ENCODE measurements around the gene BUD31.
A peak's percentile ranks its signal among the peaks of the same experiment; 100 is the strongest.
"Not testable (repeated sequence)": the region's sequence is repeated elsewhere in the genome, so short reads cannot be mapped to it uniquely, and the experiment has no call there.

BUD31 gene

DNA sequence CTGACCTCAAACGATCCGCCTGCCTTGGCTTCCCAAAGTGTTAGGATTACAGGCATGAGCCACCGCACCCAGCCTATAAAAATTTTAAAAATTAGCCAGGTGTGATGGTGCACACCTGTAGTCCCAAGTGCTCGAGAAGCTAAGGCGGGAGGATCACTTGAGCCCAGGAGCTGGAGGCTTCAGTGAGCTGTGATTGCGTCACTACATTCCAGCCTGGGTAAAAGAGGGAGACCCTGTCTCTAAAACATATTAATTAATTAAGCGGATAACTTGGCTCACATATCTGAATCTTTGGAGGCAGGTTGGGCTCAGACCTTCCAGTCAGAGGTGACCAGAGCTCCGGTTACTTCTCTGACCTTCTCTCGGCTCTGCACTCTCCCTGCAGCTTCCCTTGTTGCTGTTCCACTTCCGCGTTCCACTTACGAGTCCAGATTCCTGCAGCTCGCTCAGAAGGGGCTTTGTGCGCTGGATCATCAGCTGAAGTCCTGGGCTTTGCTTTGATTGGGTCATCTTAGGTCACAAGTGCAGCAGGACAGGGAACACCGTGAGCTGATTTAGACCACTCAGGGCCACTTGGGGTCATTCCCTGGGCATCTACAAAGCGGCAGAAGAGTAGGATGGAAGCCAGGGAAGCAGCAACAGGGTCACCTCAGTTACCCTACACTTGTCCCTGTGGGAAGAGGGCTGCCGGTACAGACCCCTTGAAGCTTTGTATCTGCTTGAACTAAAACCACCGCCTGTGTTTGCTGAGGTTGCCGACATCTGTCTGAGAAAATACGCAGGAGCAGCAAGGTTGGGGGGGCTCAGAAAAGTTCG lies 36.3 kb upstream of the BUD31 start:
- Histone ChIP-seq H3K9me3 (ENCODE audit: control insufficient read depth, insufficient read depth, low read depth, low read length) (no peaks in the 10 kb centered on the region), H3K4me3 (ENCODE audit: low read depth, low read length) (no peak overlapping the region), H3K36me3 (ENCODE audit: control insufficient read depth, insufficient read depth, low read length) (peaks cover 4% of the 10 kb centered on the region; the same call in 1 of the 2 replicates), H3K27ac (ENCODE audit: low read depth, low read length) (no peak overlapping the region), H3K9ac (ENCODE audit: low read length) (no peak overlapping the region), H3K4me1 (ENCODE audit: control insufficient read depth, insufficient read depth, low read length) (peaks cover 5% of the 10 kb centered on the region; the same call in 1 of the 2 replicates), H3K27me3 (ENCODE audit: control insufficient read depth, insufficient read depth, low read length) (no peaks in the 10 kb centered on the region)

DNA sequence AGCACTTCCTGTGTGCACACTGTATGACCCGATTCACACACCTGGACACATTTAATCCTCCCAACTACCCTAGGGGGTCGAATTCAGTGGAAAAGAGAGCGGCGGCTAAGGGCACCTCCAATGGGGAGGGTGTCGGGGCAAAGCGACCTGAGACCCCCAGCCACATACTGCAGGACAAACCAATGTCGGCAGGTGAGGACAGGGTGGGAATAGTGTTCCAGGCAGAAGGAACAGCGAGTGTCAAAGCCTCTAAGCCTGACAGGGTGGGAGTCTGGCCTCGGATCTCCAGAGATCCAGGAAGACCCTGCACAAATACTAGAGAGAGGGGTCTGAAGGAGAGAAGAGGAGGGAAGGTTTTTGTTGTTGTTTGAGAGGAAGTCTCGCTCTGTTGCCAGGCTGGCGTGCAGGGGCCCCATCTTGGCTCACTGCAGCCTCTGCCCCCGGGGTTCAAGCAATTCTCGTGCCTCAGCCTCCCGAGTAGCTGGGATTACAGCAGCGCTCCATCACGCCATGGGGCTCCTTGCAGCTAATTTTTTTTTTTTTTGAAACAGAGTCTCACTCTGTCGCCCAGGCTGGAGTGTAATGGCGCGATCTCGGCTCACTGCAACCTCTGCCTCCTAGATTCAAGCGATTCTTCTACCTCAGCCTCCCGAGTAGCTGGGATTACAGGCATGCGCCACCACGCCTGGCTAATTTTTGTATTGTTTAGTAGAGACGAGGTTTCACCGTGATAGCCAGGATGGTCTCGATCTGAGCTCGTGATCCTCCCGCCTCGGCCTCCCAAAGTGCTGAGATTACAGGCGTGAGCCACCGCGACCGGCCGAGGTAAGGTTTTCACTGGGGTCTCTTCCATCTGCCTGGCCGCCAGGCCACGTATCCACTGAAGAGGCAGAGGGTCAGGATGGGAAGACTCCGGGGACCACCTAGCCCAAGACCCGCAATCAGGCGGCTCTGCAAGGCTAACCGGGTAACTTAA lies 35.4 kb upstream of the BUD31 start:
- H3K36me3 ChIP-seq (ENCODE audit: control insufficient read depth, insufficient read depth, low read length) = peaks cover 10% of the 10 kb centered on the region
- peak overlapping the region; percentile 97 for H3K4me3 ChIP-seq (ENCODE audit: low read depth, low read length)
- peak overlapping the region; percentile 71 for H3K9ac ChIP-seq (ENCODE audit: low read length)
- no peak overlapping the region; the same call in 1 of the 2 replicates for H3K27ac ChIP-seq (ENCODE audit: low read depth, low read length)
- no peaks in the 10 kb centered on the region for H3K27me3 ChIP-seq (ENCODE audit: control insufficient read depth, insufficient read depth, low read length)
- peaks cover 5% of the 10 kb centered on the region; the same call in 1 of the 2 replicates for H3K4me1 ChIP-seq (ENCODE audit: control insufficient read depth, insufficient read depth, low read length)
- H3K9me3 ChIP-seq (ENCODE audit: control insufficient read depth, insufficient read depth, low read depth, low read length) = no peaks in the 10 kb centered on the region

DNA sequence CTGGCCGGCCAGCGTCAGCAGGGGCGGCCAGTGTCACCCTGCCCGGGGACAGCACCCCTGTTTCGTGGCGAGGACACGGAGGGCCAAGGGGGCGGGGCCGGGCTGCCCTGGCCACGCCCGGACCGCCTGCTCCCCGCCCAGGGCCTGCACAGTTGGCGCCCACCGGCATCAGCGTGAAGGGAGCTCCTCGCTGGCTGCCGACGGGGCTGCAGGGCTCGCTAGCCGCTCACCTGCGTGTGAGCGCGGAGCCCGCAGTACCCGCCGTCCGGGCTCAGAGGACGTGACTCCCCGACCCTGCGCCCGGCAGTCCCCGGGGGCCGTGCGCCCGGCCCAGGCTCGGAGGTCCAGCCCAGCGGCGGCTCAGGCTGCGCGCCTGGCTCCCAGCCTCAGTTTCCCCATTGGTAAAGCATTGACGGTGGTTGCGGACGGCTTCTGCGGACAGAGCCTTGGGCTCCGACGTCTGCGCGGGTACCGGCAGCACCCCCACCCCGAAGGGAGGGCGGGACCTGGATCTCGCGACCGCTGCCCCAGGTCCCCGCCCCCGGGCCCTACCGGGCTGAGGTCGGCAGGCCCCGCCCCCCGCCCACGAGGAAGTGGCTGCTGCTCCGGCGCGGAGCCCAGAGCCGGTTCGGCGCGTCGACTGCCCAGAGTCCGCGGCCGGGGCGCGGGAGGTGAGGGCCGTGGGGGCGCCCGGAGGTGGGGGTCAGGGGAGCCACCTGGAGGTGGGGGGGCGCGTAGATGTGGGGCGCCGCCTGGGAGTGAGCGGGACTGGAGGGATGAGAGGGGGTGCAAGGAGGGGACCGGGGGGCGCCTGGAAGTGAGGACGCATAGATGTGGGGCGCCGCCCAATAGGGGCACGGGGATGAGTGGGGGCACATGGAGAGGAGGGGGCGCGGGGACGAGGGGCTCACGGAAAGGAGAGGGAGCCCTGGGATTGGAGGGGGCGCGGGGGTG lies 34.4 kb upstream of the BUD31 start, which contains the start of gene ARPC1B:
Gene ARPC1B (plus strand): TSS at position 620 of the 954 bp plus-strand sequence. CDS start 10,985 bp downstream, outside the sequence.
- H3K4me3 ChIP-seq (ENCODE audit: low read depth, low read length) = peak within 1 kb of the TSS; percentile 97
- H3K36me3 ChIP-seq (ENCODE audit: control insufficient read depth, insufficient read depth, low read length) = peaks cover 12% of the 10 kb centered on the region
- peak within 1 kb of the TSS; percentile 71 for H3K9ac ChIP-seq (ENCODE audit: low read length)
- no peaks in the 10 kb centered on the region for H3K27me3 ChIP-seq (ENCODE audit: control insufficient read depth, insufficient read depth, low read length)
- H3K27ac ChIP-seq (ENCODE audit: low read depth, low read length) = peak within 1 kb of the TSS; percentile 86; the same call in 1 of the 2 replicates
- no peaks in the 10 kb centered on the region for H3K9me3 ChIP-seq (ENCODE audit: control insufficient read depth, insufficient read depth, low read depth, low read length)
- H3K4me1 ChIP-seq (ENCODE audit: control insufficient read depth, insufficient read depth, low read length) = peaks cover 10% of the 10 kb centered on the region; the same call in 1 of the 2 replicates

- peaks cover 18% of the 10 kb centered on the region; the same call in 1 of the 2 replicates for H3K4me1 ChIP-seq (ENCODE audit: control insufficient read depth, insufficient read depth, low read length)
- peak overlapping the region; percentile 48 for H3K9ac ChIP-seq (ENCODE audit: low read length)
- peaks cover 14% of the 10 kb centered on the region for H3K36me3 ChIP-seq (ENCODE audit: control insufficient read depth, insufficient read depth, low read length)
- H3K4me3 ChIP-seq (ENCODE audit: low read depth, low read length) = peak overlapping the region; percentile 97
- H3K27ac ChIP-seq (ENCODE audit: low read depth, low read length) = peak overlapping the region; percentile 18; the same call in 1 of the 2 replicates
- no peaks in the 10 kb centered on the region for H3K27me3 ChIP-seq (ENCODE audit: control insufficient read depth, insufficient read depth, low read length)
- no peaks in the 10 kb centered on the region for H3K9me3 ChIP-seq (ENCODE audit: control insufficient read depth, insufficient read depth, low read depth, low read length)
Measured at GRCh38 chr7:99375070-99375807, 33.5 kb upstream of the BUD31 start.

DNA sequence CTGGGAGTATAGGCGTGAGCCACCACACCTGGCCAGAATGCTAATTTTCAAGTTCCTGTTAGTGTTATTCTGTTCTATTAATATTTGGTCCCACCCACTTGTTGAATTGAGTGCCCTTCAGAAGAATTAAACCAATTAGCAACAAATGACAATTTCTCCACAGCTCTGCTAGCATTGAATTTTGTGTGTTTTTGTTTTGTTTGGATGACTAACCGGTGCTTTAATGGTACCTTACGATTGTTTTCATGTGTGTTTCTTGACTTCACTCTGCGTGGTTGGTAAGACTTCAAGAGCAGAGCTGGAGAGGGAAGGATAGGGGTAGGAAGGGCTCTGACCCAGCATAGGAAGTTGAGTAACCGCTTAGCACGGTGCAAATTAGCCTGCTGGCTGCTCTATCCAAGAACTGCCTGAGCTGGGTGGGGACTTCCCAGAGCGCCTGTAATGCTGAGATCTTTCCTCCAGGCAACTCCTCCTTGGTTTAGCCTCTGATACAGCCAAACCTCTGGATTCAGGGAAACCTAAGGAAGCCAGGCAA lies 29.7 kb upstream of the BUD31 start:
- Histone ChIP-seq H3K4me1 (ENCODE audit: control insufficient read depth, insufficient read depth, low read length) (peaks cover 19% of the 10 kb centered on the region; the same call in 1 of the 2 replicates), H3K9ac (ENCODE audit: low read length) (no peak overlapping the region), H3K4me3 (ENCODE audit: low read depth, low read length) (no peak overlapping the region)

GRCh38 chr7:99379693-99380031 lies 29.1 kb upstream of the BUD31 start:
- H3K9ac ChIP-seq (ENCODE audit: low read length); H3K4me3 ChIP-seq (ENCODE audit: low read depth, low read length); H3K27me3 ChIP-seq (ENCODE audit: control insufficient read depth, insufficient read depth, low read length); H3K27ac ChIP-seq (ENCODE audit: low read depth, low read length); H3K9me3 ChIP-seq (ENCODE audit: control insufficient read depth, insufficient read depth, low read depth, low read length): not testable (repeated sequence)
- Histone ChIP-seq H3K36me3 (ENCODE audit: control insufficient read depth, insufficient read depth, low read length) (peaks cover 27% of the 10 kb centered on the region), H3K4me1 (ENCODE audit: control insufficient read depth, insufficient read depth, low read length) (peaks cover 19% of the 10 kb centered on the region; the same call in 1 of the 2 replicates)

More for the DNA sequence above, 29.7 kb upstream of the BUD31 start:
- H3K9me3 ChIP-seq (ENCODE audit: control insufficient read depth, insufficient read depth, low read depth, low read length) = no peaks in the 10 kb centered on the region
- H3K36me3 ChIP-seq (ENCODE audit: control insufficient read depth, insufficient read depth, low read length) = peaks cover 27% of the 10 kb centered on the region
- no peak overlapping the region for H3K27ac ChIP-seq (ENCODE audit: low read depth, low read length)
- H3K27me3 ChIP-seq (ENCODE audit: control insufficient read depth, insufficient read depth, low read length) = no peaks in the 10 kb centered on the region

DNA sequence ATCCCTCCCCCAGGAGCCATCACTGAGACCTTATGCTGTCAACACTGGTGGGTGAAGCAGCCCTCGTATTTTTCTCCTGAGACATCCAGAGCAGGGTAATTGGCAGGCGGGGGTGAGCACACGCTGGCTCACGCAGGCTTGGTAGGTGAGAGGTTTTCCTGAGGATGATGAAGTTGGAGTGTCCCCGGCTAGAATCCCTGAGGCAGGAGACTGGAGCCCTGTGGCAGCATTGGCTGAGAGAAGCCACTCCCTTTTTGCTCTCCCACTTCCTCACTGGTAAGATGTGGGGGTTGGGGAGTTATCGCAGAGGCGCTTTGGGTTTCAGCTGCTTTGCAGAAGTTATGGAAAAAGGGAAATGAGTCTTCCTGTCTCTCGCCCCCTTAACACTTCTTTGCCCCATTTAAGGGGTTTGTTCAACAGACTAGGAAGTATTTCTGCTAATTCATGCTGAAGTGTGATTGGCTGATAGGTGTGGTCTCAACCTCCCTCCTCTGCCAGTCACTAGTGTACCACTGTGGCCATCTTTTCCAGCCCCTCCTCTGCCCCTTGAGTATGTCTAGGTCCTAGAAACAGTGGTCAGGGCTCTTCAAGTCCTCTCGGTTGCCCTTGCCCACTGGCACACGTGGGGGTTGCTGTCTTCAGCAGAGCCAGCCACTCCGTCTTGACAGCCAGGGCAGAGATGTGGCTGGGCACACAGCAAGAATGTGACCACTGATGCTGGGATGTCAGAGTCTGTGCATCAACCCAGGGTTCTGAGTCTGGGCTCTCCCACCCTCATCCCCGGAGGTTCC lies 28.5 kb upstream of the BUD31 start:
- no peak overlapping the region for H3K9ac ChIP-seq (ENCODE audit: low read length)
- no peaks in the 10 kb centered on the region for H3K27me3 ChIP-seq (ENCODE audit: control insufficient read depth, insufficient read depth, low read length)
- H3K27ac ChIP-seq (ENCODE audit: low read depth, low read length) = peak overlapping the region; percentile 4; the same call in 1 of the 2 replicates
- H3K36me3 ChIP-seq (ENCODE audit: control insufficient read depth, insufficient read depth, low read length) = peaks cover 27% of the 10 kb centered on the region
- no peaks in the 10 kb centered on the region for H3K9me3 ChIP-seq (ENCODE audit: control insufficient read depth, insufficient read depth, low read depth, low read length)
- peaks cover 19% of the 10 kb centered on the region; the same call in 1 of the 2 replicates for H3K4me1 ChIP-seq (ENCODE audit: control insufficient read depth, insufficient read depth, low read length)
- no peak overlapping the region for H3K4me3 ChIP-seq (ENCODE audit: low read depth, low read length)

GRCh38 chr7:99380823-99381663 lies 27.7 kb upstream of the BUD31 start:
- H3K27ac ChIP-seq (ENCODE audit: low read depth, low read length) = no peak overlapping the region
- peaks cover 19% of the 10 kb centered on the region; the same call in 1 of the 2 replicates for H3K4me1 ChIP-seq (ENCODE audit: control insufficient read depth, insufficient read depth, low read length)
- no peak overlapping the region for H3K9ac ChIP-seq (ENCODE audit: low read length)
- no peaks in the 10 kb centered on the region for H3K27me3 ChIP-seq (ENCODE audit: control insufficient read depth, insufficient read depth, low read length)
- H3K4me3 ChIP-seq (ENCODE audit: low read depth, low read length) = no peak overlapping the region
- no peaks in the 10 kb centered on the region for H3K9me3 ChIP-seq (ENCODE audit: control insufficient read depth, insufficient read depth, low read depth, low read length)
- H3K36me3 ChIP-seq (ENCODE audit: control insufficient read depth, insufficient read depth, low read length) = peaks cover 27% of the 10 kb centered on the region

Data from HUES6 (cell line).